Mesenchymal stem cell (in vitro differentiated cells and primary cell): Measurements from ENCODE around the gene DIO3.

Experiments used
- DNase-seq: peaks from one replicate; pipeline ENCODE4 v3.0.0-alpha.2; 2013
- H2AFZ ChIP-seq: one replicate; pipeline ENCODE4 v1.6.1; 2013; ENCODE audit warnings: low read depth, mild to moderate bottlenecking, control low read depth, inconsistent platforms, low read length, moderate library complexity
- H2AK5ac ChIP-seq: 2 replicates; pipeline ENCODE4 v1.6.1; 2013; ENCODE audit warnings: low read length, moderate library complexity, mild to moderate bottlenecking, inconsistent platforms; ENCODE audit not compliant: severe bottlenecking
- H2BK120ac ChIP-seq: one replicate; pipeline ENCODE4 v1.6.1; 2013; ENCODE audit warnings: low read depth, mild to moderate bottlenecking, inconsistent platforms, low read length, moderate library complexity
- H2BK12ac ChIP-seq, 2 experiments: one replicate each; pipeline ENCODE4 v1.6.1; 2013; ENCODE audit warnings: inconsistent platforms in 2 of 2, low read length in 2 of 2, mild to moderate bottlenecking in 2 of 2, moderate library complexity in 2 of 2, control low read depth in 1 of 2
- H2BK15ac ChIP-seq: one replicate; pipeline ENCODE4 v1.6.1; 2013; ENCODE audit warnings: mild to moderate bottlenecking, low read depth, inconsistent platforms; ENCODE audit not compliant: poor library complexity, severe bottlenecking
- H2BK5ac ChIP-seq: 2 replicates; pipeline ENCODE4 v1.6.1; 2013; ENCODE audit warnings: low read depth, mild to moderate bottlenecking, low read length, control low read depth, inconsistent platforms; ENCODE audit not compliant: poor library complexity, severe bottlenecking
- H3K14ac ChIP-seq, 2 experiments: one replicate each; pipeline ENCODE4 v1.6.1; 2013; ENCODE audit warnings: inconsistent platforms in 2 of 2, low read length in 2 of 2, control low read depth in 1 of 2, mild to moderate bottlenecking in 1 of 2, moderate library complexity in 1 of 2
- H3K18ac ChIP-seq, 2 experiments: one replicate each; pipeline ENCODE4 v1.6.1; 2013; ENCODE audit warnings: inconsistent platforms in 2 of 2, low read length in 2 of 2, control low read depth in 1 of 2, low read depth in 1 of 2, mild to moderate bottlenecking in 1 of 2
- H3K23ac ChIP-seq, 2 experiments: one replicate each; pipeline ENCODE4 v1.6.1; 2013; ENCODE audit warnings: inconsistent platforms in 2 of 2, low read length in 2 of 2, mild to moderate bottlenecking in 2 of 2, moderate library complexity in 2 of 2, control low read depth in 1 of 2
- H3K27ac ChIP-seq: 2 replicates; pipeline ENCODE4 v1.5.1; 2013; ENCODE audit warnings: mild to moderate bottlenecking, moderate library complexity, low read length, control low read depth, inconsistent platforms; ENCODE audit not compliant: poor library complexity, severe bottlenecking
- H3K27me3 ChIP-seq, 2 experiments: 2 replicates each; pipeline versions ENCODE4 v1.6.1 to v1.7.0; 2013; ENCODE audit warnings: low read length in 2 of 2, mild to moderate bottlenecking in 2 of 2, moderate library complexity in 2 of 2, control low read depth in 1 of 2, inconsistent platforms in 1 of 2; ENCODE audit not compliant: control insufficient read depth in 1 of 2, insufficient read depth in 1 of 2
- H3K36me3 ChIP-seq, 2 experiments: 2 replicates each; pipeline versions ENCODE4 v1.6.1 to v1.7.0; 2013; ENCODE audit warnings: low read length in 2 of 2, control low read depth in 1 of 2, inconsistent platforms in 1 of 2, low read depth in 1 of 2, mild to moderate bottlenecking in 1 of 2; ENCODE audit not compliant: insufficient read depth in 2 of 2, control insufficient read depth in 1 of 2
- H3K4ac ChIP-seq, 2 experiments: one replicate each; pipeline ENCODE4 v1.6.1; 2013; ENCODE audit warnings: inconsistent platforms in 2 of 2, low read length in 2 of 2, mild to moderate bottlenecking in 2 of 2, moderate library complexity in 2 of 2, control low read depth in 1 of 2, low read depth in 1 of 2
- H3K4me1 ChIP-seq: 2 replicates; pipeline ENCODE4 v1.6.1; 2013; ENCODE audit warnings: low read depth, low read length, control low read depth; ENCODE audit not compliant: control insufficient read depth, insufficient read depth
- H3K4me2 ChIP-seq: 2 replicates; pipeline ENCODE4 v1.6.1; 2013; ENCODE audit warnings: low read length, mild to moderate bottlenecking, inconsistent platforms; ENCODE audit not compliant: poor library complexity, severe bottlenecking
- H3K4me3 ChIP-seq, 2 experiments: 2 replicates each; pipeline versions ENCODE4 v1.5.1 to v1.7.0; 2013; ENCODE audit warnings: low read length in 2 of 2, mild to moderate bottlenecking in 2 of 2, control low read depth in 1 of 2, low read depth in 1 of 2; ENCODE audit not compliant: insufficient read depth in 1 of 2
- H3K79me1 ChIP-seq: replicated peaks from 2 replicates; pipeline ENCODE4 v1.6.1; 2013; ENCODE audit warnings: mild to moderate bottlenecking, control low read depth, low read length, inconsistent platforms; ENCODE audit not compliant: poor library complexity, severe bottlenecking
- H3K9ac ChIP-seq: 2 replicates; pipeline ENCODE4 v1.7.0; 2013; ENCODE audit warnings: mild to moderate bottlenecking, low read length, moderate library complexity
- H3K9me3 ChIP-seq: 2 replicates; pipeline ENCODE4 v1.7.0; 2013; ENCODE audit warnings: mild to moderate bottlenecking, low read length; ENCODE audit not compliant: control insufficient read depth
- H4K8ac ChIP-seq: one replicate; pipeline ENCODE4 v1.6.1; 2013; ENCODE audit warnings: inconsistent platforms, mild to moderate bottlenecking, low read length, moderate library complexity
- H4K91ac ChIP-seq: one replicate; pipeline ENCODE4 v1.6.1; 2013; ENCODE audit warnings: mild to moderate bottlenecking, low read length, inconsistent platforms
- WGBS: methylation state at CpG from one replicate; pipeline ENCODE4 v1.1.7; 2013; ENCODE audit warnings: mixed read lengths; 5-methylcytosine and 5-hydroxymethylcytosine counted together

DIO3 gene

DNA sequence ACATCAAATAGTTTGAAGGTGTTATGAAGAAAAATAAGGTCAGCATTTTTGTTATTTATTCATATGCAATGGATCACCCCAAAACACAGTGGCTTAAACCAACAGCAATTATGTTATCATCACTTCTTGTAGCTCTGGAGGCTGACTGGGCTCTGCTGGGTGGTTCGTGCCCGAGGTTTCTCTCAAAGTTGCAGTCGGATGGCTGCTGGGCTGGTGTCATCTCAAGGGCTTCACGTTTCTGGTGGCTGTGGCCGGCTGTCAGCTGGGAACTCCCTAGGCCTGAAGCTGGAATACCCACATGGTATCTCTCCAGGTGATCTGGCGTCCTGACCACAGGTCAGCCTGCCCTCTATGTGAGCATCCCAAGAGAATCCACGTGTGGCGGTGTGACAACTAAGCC, 12.0 kb downstream of the DIO3 start:
- no peak for DNase-seq
- H2AFZ ChIP-seq, result no peak overlapping the region
- no peak overlapping the region for H2AK5ac ChIP-seq
- H3K4me3 ChIP-seq, result no peak overlapping the region
- no peak overlapping the region for H2BK12ac ChIP-seq
- no peaks in the 10 kb centered on the region for H3K36me3 ChIP-seq
- no peak overlapping the region for H4K8ac ChIP-seq
- H2BK120ac ChIP-seq, result no peak overlapping the region
- no peaks in the 10 kb centered on the region for H3K4me1 ChIP-seq
- H2BK5ac ChIP-seq, result no peak overlapping the region
- no peaks in the 10 kb centered on the region for H3K79me1 ChIP-seq
- no peak overlapping the region for H4K91ac ChIP-seq
- H2BK15ac ChIP-seq, result no peak overlapping the region
- H3K18ac ChIP-seq, result no peak overlapping the region
- H3K9me3 ChIP-seq, result no peaks in the 10 kb centered on the region
- no peak overlapping the region for H3K23ac ChIP-seq
- H3K4me2 ChIP-seq, result no peak overlapping the region
- no peak overlapping the region for H3K27ac ChIP-seq
- H3K4ac ChIP-seq, result no peak overlapping the region
- no peak overlapping the region for H3K9ac ChIP-seq
- H3K27me3 ChIP-seq, result peaks cover 16 to 72% of the 10 kb centered on the region in 2 experiments
- 71% methylated on average over 8 of the region's 8 CpGs for WGBS
- no peak overlapping the region for H3K14ac ChIP-seq

DNA sequence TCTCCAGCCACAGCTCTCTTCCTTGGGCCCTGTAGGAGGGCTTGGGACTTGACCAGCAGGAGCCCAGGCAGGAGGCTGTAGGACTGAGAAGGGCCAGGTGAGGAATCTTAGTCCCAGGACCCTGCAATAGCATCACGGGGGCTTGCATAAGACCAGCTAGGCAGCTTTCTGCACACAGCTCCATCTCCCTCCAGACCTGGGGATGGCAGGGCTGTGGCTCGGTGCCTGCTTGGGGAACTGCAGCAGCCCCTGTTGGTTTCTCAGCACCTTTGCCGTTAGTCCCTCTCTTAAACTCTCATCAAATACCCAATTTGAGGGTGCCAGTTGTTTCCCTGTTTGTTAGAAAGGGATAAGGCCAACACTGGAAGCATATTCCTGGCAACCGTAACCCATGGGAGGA, 14.3 kb downstream of the DIO3 start:
- Histone ChIP-seq H3K9me3 (peaks cover 5% of the 10 kb centered on the region), H3K18ac (no peak overlapping the region), H2BK120ac (no peak overlapping the region), H2BK12ac (no peak overlapping the region), H3K27me3 (peaks cover 9 to 71% of the 10 kb centered on the region in 2 experiments), H3K4ac (no peak overlapping the region), H3K9ac (no peak overlapping the region), H3K4me2 (no peak overlapping the region), H4K91ac (no peak overlapping the region), H3K23ac (no peak overlapping the region), H3K36me3 (no peaks in the 10 kb centered on the region), H2BK5ac (no peak overlapping the region), H2AK5ac (no peak overlapping the region), H2BK15ac (no peak overlapping the region), H3K27ac (no peak overlapping the region), H3K79me1 (no peaks in the 10 kb centered on the region), H3K4me1 (no peaks in the 10 kb centered on the region), H3K4me3 (no peak overlapping the region), H3K14ac (no peak overlapping the region), H4K8ac (no peak overlapping the region), H2AFZ (no peak overlapping the region)
- 63% methylated on average over 3 of the region's 4 CpGs for WGBS
- DNase-seq, result no peak

DNA sequence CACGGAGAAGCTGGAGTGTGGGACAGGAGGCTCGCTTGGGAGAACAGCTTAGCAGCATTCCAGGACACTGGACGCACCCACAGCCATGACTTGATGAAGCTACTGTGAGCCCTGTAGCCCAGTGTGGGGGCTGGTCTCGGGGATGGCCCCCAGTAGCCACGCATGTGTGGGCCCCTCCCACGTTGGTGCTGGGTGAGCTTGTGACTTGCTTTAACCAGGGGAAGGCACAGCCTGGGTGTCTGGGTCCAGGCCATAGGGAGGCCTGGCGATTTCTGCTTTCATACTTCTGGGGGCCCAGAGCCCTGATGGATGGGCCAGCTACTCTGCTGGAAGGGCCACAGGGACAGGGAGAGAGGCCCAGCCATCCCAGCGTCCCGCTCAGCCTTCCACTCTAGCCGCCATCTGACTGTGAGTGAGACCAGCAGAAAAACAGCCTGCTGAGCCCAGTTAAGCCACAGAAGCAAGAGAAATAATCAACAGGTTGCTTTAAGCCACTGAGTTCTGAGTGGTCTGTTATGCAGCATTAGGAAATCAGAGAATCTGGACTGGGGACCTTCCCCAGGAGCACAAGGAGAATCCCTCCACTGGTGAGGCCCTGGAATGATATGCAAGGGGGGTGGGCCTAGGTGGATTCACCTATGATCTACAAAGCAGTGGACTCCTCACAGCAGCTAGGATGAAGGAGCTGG, 16.1 kb downstream of the DIO3 start:
- no peaks in the 10 kb centered on the region for H3K4me1 ChIP-seq
- H3K4me2 ChIP-seq, result no peak overlapping the region
- no peak overlapping the region for H3K4ac ChIP-seq
- peaks cover 9% of the 10 kb centered on the region for H3K9me3 ChIP-seq
- no peaks in the 10 kb centered on the region for H3K79me1 ChIP-seq
- no peak overlapping the region for H2BK15ac ChIP-seq
- no peak overlapping the region for H3K9ac ChIP-seq
- H3K27me3 ChIP-seq, result peaks cover 18 to 78% of the 10 kb centered on the region in 2 experiments
- no peak overlapping the region for H3K14ac ChIP-seq
- peak overlapping the region in 1 of 2 experiments; percentile 0 for H3K4me3 ChIP-seq
- H3K27ac ChIP-seq, result no peak overlapping the region
- no peak for DNase-seq
- no peak overlapping the region for H2BK5ac ChIP-seq
- H2AFZ ChIP-seq, result no peak overlapping the region
- no peak overlapping the region for H4K91ac ChIP-seq
- no peak overlapping the region for H3K23ac ChIP-seq
- H3K36me3 ChIP-seq, result no peaks in the 10 kb centered on the region
- H2BK120ac ChIP-seq, result no peak overlapping the region
- no peak overlapping the region for H4K8ac ChIP-seq
- H2AK5ac ChIP-seq, result no peak overlapping the region
- no peak overlapping the region for H2BK12ac ChIP-seq
- 75% methylated on average over 10 of the region's 10 CpGs for WGBS
- H3K18ac ChIP-seq, result no peak overlapping the region

DNA sequence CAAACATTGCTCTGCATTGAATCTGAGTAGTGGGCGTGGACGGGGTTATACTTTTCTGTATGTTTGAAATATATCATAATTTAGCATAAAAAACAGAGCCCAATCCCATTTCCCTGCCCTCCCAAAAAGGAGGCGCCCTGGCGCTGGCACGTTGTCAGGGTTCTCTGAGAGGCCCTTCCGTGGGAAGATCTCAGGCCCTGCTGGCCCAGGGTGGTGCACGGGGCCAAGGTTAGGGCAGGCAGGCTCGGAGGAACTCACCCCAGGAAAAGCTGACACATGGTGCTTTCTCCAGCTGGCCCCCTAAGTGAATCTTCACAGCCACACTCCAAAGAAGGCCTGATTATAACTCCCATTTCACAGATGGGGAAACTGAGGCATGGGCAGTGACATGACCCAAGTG, 17.2 kb downstream of the DIO3 start:
- no peak overlapping the region for H2BK120ac ChIP-seq
- H4K8ac ChIP-seq, result no peak overlapping the region
- no peak overlapping the region for H2AFZ ChIP-seq
- H3K14ac ChIP-seq, result no peak overlapping the region
- H2BK15ac ChIP-seq, result no peak overlapping the region
- no peak overlapping the region for H2AK5ac ChIP-seq
- H3K4ac ChIP-seq, result no peak overlapping the region
- H3K36me3 ChIP-seq, result no peaks in the 10 kb centered on the region
- no peak overlapping the region for H2BK12ac ChIP-seq
- H4K91ac ChIP-seq, result no peak overlapping the region
- H3K4me3 ChIP-seq, result no peak overlapping the region
- H3K9ac ChIP-seq, result no peak overlapping the region
- H3K18ac ChIP-seq, result no peak overlapping the region
- H3K4me2 ChIP-seq, result no peak overlapping the region
- peaks cover 15 to 79% of the 10 kb centered on the region in 2 experiments for H3K27me3 ChIP-seq
- no peak for DNase-seq
- no peak overlapping the region for H2BK5ac ChIP-seq
- no peak overlapping the region for H3K27ac ChIP-seq
- H3K23ac ChIP-seq, result no peak overlapping the region
- peaks cover 2% of the 10 kb centered on the region for H3K4me1 ChIP-seq
- no peaks in the 10 kb centered on the region for H3K79me1 ChIP-seq
- H3K9me3 ChIP-seq, result peaks cover 9% of the 10 kb centered on the region
- WGBS, result 74% methylated on average over 6 of the region's 8 CpGs
